ENCODE data around the gene SLC25A21. TPM values are rescaled to one million over a fixed set of nuclear protein-coding genes. Genes with fewer than 3 reads are reported as not detected.
"Not testable (repeated sequence)": the region's sequence is repeated elsewhere in the genome, so short reads cannot be mapped to it uniquely, and the experiment has no call there.

Gene SLC25A21
- total and polyA plus RNA-seq, 8 donors: 0.40 to 5.4 (median 1.3) TPM; not detected in 2

GRCh38 chr14:37147310-37147880 is 25.0 kb downstream of the SLC25A21 start:
- Histone ChIP-seq H3K4me3 (no peak overlapping the region), H3K4me1 (peaks cover 0 to 8% (median 3%) of the 10 kb centered on the region in 4 donors), H3K27ac (no peak overlapping the region), H3K36me3 (no peaks in the 10 kb centered on the region), H3K27me3 (no peaks in the 10 kb centered on the region), H3K9me3 (no peaks in the 10 kb centered on the region)
- WGBS, 5 donors: 25 to 48% (median 39%) methylated on average over 1 of the region's 1 CpG
- DNase-seq: no peak
- TF ChIP-seq CTCF (IDR thresholded peaks at IDR 0.05) (no peak), POLR2AphosphoS5 (IDR thresholded peaks at IDR 0.05) (no peak), POLR2A (IDR thresholded peaks at IDR 0.05) (no peak)
- intact Hi-C loops (cut with DNase I; ENCODE audit: low total_unique reads): no loop called here

- H3K9me3 ChIP-seq; intact Hi-C loops (cut with DNase I; ENCODE audit: low total_unique reads); H3K27me3 ChIP-seq; DNase-seq; H3K4me1 ChIP-seq; H3K4me3 ChIP-seq; H3K36me3 ChIP-seq; H3K27ac ChIP-seq: not testable (repeated sequence)
- 82 to 95% (median 89%) methylated on average over 1 of the region's 1 CpG for WGBS, 5 donors
These were observed 26.0 kb downstream of the SLC25A21 start for GRCh38 chr14:37146438-37146837.

- TF ChIP-seq CTCF (IDR thresholded peaks at IDR 0.05) (no peak), EP300 (IDR thresholded peaks at IDR 0.05) (no peak), POLR2A (IDR thresholded peaks at IDR 0.05) (no peak), POLR2AphosphoS5 (IDR thresholded peaks at IDR 0.05) (no peak)
- Histone ChIP-seq H3K36me3 (no peaks in the 10 kb centered on the region), H3K27ac (no peak overlapping the region), H3K9me3 (no peaks in the 10 kb centered on the region), H3K4me1 (peaks cover 0 to 5% (median under 1%) of the 10 kb centered on the region in 4 donors), H3K27me3 (no peaks in the 10 kb centered on the region), H3K4me3 (no peak overlapping the region)
- DNase-seq: no peak
- intact Hi-C loops (cut with DNase I; ENCODE audit: low total_unique reads): no loop called here
These were observed 27.0 kb downstream of the SLC25A21 start for GRCh38 chr14:37145395-37145794.

GRCh38 chr14:37144729-37145363 is 27.6 kb downstream of the SLC25A21 start:
- H3K36me3 ChIP-seq: no peaks in the 10 kb centered on the region
- no peak overlapping the region for H3K27ac ChIP-seq
- no peaks in the 10 kb centered on the region for H3K9me3 ChIP-seq
- no peak overlapping the region for H3K4me3 ChIP-seq
- DNase-seq: no peak
- intact Hi-C loops (cut with DNase I; ENCODE audit: low total_unique reads): no loop called here
- WGBS, 5 donors: 90 to 95% (median 93%) methylated on average over 3 of the region's 3 CpGs
- TF ChIP-seq CTCF (IDR thresholded peaks at IDR 0.05): no peak
- TF ChIP-seq EP300 (IDR thresholded peaks at IDR 0.05): no peak
- TF ChIP-seq POLR2AphosphoS5 (IDR thresholded peaks at IDR 0.05): no peak
- TF ChIP-seq POLR2A (IDR thresholded peaks at IDR 0.05): no peak
- H3K4me1 ChIP-seq: no peaks in the 10 kb centered on the region
- no peaks in the 10 kb centered on the region for H3K27me3 ChIP-seq

- H3K9me3 ChIP-seq: no peaks in the 10 kb centered on the region
- no peaks in the 10 kb centered on the region for H3K4me1 ChIP-seq
- DNase-seq: no peak
- 43 to 66% (median 58%) methylated on average over 2 of the region's 2 CpGs for WGBS, 5 donors
- H3K27me3 ChIP-seq: no peaks in the 10 kb centered on the region
- no peak overlapping the region for H3K27ac ChIP-seq
- no peak overlapping the region for H3K4me3 ChIP-seq
- no peaks in the 10 kb centered on the region for H3K36me3 ChIP-seq
- intact Hi-C loops (cut with DNase I; ENCODE audit: low total_unique reads): no loop called here
- TF ChIP-seq CTCF (IDR thresholded peaks at IDR 0.05) (no peak), EP300 (IDR thresholded peaks at IDR 0.05) (no peak), POLR2A (IDR thresholded peaks at IDR 0.05) (no peak), POLR2AphosphoS5 (IDR thresholded peaks at IDR 0.05) (no peak)
These were observed 28.9 kb downstream of the SLC25A21 start for GRCh38 chr14:37143475-37143874.

Measured in stomach (tissue), 9 donors.